ENCODE results near the gene ZCCHC14.
A peak's percentile ranks its signal among the peaks of the same experiment; 100 is the strongest.

The ZCCHC14 gene

DNA sequence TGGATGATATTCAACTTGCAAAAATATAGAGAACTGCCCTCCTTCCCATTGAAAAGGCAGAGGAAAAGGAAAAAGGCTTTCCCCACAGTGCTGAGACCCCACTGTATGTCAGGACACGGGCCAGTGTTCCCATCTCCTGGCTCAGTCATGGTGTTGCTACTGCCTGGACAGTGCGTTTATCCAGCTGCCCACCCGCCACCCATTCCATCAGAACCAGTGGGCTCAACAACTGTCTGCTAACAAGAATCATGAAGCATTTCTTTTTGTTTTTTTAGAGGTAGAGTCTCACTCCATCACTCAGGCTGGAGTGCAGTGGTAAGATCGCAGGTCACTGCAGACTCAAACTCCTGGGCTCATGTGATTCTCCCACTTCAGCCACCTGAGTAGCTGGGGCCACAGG, 120.5 kb downstream of the ZCCHC14 start:
- Histone ChIP-seq H3K27me3 (ENCODE audit: control insufficient read depth, insufficient read depth, low read length) (no peaks in the 10 kb centered on the region), H3K36me3 (ENCODE audit: control insufficient read depth, insufficient read depth, low read length) (no peaks in the 10 kb centered on the region), H3K9ac (ENCODE audit: low read depth, low read length) (peak overlapping the region; percentile 41), H3K4me3 (ENCODE audit: low read depth, low read length) (no peak overlapping the region), H3K4me1 (ENCODE audit: control insufficient read depth, insufficient read depth, low read length) (peaks cover 2% of the 10 kb centered on the region), H3K9me3 (ENCODE audit: control insufficient read depth, insufficient read depth, low read length) (no peaks in the 10 kb centered on the region)

DNA sequence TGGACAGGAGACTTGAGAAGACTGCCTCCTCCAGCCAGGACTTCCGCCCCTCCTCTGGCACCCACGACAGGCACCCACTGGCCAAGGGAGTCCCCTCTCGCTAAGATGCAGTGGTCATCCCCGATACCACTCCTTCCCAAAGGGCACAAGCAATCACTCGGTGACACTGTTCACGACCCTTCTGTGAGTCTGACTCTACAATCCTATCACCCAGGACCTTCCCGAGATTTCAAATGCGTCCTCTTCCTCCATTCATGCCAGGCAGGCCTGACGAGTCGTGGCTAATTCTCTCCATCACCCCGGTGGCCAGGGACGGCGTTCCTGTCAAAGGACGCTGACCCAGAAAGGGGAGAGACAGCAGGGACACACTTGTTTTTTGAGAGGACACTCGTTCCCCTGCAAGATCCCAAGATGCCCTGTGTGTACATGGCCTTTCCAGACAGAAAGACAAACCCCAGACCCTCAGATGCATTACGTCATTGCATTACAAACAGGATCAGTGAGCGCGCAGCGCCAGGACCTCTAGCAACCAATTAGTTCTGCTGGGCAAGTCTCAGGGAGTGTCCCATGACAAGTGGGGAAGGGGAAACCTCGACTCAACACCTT, 121.5 kb downstream of the ZCCHC14 start:
- H3K4me1 ChIP-seq (ENCODE audit: control insufficient read depth, insufficient read depth, low read length), result peaks cover 2% of the 10 kb centered on the region
- no peak overlapping the region for H3K4me3 ChIP-seq (ENCODE audit: low read depth, low read length)
- no peak overlapping the region for H3K9ac ChIP-seq (ENCODE audit: low read depth, low read length)
- no peaks in the 10 kb centered on the region for H3K27me3 ChIP-seq (ENCODE audit: control insufficient read depth, insufficient read depth, low read length)
- H3K36me3 ChIP-seq (ENCODE audit: control insufficient read depth, insufficient read depth, low read length), result no peaks in the 10 kb centered on the region
- H3K9me3 ChIP-seq (ENCODE audit: control insufficient read depth, insufficient read depth, low read length), result no peaks in the 10 kb centered on the region

DNA sequence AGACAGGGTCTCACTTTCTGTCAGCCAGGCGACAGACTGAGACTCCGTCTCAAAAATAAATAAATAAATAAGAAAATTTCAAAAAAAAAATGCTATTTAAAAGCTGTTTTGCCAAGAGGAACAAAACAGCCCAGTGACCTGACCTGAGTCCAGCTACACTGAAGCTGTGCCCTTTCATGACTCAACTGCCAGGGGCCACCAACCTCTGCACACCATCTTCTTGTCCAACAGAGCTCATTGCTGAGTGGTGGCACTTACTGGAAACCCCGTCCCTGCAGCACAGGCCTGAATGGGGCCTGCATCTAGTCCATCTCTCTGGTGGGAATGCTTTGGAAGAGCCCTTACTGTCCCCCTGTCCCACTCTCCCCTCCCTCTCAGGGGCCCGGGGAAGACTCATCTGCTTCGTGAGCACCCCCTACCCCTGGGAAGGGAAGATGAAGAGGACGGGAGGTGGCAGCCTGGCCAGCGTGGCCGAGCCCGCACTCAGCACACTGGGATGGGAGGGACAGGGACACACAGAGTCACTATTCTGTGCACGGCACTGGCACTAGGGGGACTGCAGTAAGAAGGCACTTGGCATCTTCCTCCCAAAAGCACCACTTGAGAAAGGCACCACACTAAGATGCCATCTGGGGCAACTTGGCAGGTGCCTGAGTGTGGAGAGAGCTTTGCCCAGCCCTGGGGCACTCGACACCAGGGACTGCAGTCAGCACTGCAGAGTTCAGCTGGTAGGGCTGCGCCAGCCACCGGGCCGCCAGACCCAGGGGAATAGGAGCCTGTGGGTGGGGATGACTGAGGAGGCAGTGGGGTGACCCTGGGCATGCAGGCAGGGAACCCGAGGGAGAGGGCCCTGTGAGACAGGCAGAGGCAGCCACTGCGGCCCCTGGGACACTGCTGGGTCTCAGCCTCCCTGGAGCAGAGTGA, 122.8 kb downstream of the ZCCHC14 start:
- Histone ChIP-seq H3K9me3 (ENCODE audit: control insufficient read depth, insufficient read depth, low read length) (no peaks in the 10 kb centered on the region), H3K4me1 (ENCODE audit: control insufficient read depth, insufficient read depth, low read length) (peaks cover 2% of the 10 kb centered on the region), H3K36me3 (ENCODE audit: control insufficient read depth, insufficient read depth, low read length) (no peaks in the 10 kb centered on the region), H3K27me3 (ENCODE audit: control insufficient read depth, insufficient read depth, low read length) (no peaks in the 10 kb centered on the region), H3K9ac (ENCODE audit: low read depth, low read length) (peak overlapping the region; percentile 16), H3K4me3 (ENCODE audit: low read depth, low read length) (no peak overlapping the region)

DNA sequence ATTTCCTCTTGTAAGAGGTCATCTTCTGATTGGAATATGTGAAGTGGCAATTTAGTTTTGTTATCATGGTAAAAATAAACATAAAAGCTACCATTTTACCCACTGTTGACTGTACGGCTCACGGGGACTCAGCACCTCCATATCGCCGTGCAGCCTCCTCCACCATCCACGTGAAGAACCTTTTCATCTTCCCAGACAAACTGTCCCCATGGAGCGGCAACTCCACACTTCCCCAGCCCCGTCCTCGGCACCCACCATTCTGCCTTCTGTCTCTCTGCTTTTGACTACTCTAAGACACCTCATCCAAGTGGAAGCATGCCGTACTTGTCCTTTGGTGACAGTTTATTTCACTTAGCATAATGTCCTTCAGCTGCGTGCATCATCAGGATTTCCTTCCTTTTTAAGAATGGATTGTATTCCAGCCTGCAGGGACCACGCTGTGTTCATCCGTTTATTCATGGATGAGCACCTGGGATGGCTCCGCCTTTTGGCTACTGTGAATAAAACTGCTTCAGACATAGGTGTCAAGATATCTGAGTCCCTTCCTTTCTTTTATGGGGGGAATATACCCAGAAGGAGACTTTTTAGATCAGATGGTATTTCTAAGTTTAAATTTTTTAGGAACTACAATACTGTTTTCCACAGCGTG, 123.6 kb downstream of the ZCCHC14 start:
- H3K9me3 ChIP-seq (ENCODE audit: control insufficient read depth, insufficient read depth, low read length), result no peaks in the 10 kb centered on the region
- H3K36me3 ChIP-seq (ENCODE audit: control insufficient read depth, insufficient read depth, low read length), result no peaks in the 10 kb centered on the region
- H3K9ac ChIP-seq (ENCODE audit: low read depth, low read length), result no peak overlapping the region
- no peaks in the 10 kb centered on the region for H3K27me3 ChIP-seq (ENCODE audit: control insufficient read depth, insufficient read depth, low read length)
- H3K4me1 ChIP-seq (ENCODE audit: control insufficient read depth, insufficient read depth, low read length), result peaks cover 2% of the 10 kb centered on the region
- no peak overlapping the region for H3K4me3 ChIP-seq (ENCODE audit: low read depth, low read length)

DNA sequence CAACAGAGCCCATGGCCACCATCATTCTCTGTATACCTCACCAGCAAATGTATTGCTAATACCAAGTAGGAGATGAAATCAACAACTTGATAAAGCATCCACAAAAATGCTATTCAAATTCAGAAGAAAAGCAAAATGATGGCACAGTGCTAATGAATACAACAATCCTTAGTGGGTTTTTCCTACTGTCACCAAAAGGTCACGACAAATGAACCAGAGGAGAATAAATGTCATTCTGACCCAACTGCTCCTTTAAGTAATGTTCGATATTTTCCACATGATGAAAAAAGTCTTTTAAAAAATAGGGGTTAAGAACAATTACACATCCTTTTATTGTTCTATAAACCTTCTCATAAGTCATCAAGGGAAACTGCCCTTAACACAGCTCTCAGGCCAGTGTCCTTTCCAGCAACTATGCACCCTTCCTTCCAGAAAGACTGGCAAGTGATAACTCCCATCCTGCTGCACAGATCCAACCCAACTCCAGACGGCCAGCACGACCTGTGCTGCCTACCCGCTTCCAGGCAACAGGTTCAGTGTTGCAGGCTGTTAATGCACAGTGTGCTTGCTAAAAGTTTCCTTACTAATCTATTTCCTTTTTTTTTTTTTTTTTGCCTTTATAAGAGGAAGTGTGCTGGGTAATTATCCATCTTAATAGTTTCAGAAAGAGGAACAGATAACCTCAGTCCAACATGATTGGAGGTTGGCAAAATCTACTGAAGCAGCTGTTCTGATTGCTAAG, 124.6 kb downstream of the ZCCHC14 start:
- Histone ChIP-seq H3K9me3 (ENCODE audit: control insufficient read depth, insufficient read depth, low read length) (no peaks in the 10 kb centered on the region), H3K36me3 (ENCODE audit: control insufficient read depth, insufficient read depth, low read length) (no peaks in the 10 kb centered on the region), H3K27me3 (ENCODE audit: control insufficient read depth, insufficient read depth, low read length) (no peaks in the 10 kb centered on the region), H3K4me1 (ENCODE audit: control insufficient read depth, insufficient read depth, low read length) (peaks cover 2% of the 10 kb centered on the region), H3K9ac (ENCODE audit: low read depth, low read length) (no peak overlapping the region), H3K4me3 (ENCODE audit: low read depth, low read length) (no peak overlapping the region)

DNA sequence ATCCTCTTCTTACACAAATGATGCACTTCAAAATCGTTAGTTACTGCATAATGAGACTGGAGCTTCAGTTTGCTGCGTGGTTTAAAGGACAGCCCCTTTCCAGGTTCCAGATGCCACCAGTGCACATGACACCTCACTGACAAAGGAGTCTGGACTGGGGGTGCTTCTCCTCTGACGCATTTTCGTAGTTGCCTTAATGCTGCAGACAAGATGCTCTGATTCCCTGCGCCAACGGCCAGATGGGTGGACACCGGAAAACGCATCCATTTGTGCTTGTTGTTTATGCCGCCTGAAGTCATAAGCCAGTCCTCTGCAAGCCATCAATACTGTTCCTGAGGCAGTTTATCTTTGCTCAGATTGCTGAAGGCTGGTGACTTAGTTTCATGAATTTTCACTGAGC, 125.3 kb downstream of the ZCCHC14 start:
- Histone ChIP-seq H3K36me3 (ENCODE audit: control insufficient read depth, insufficient read depth, low read length) (no peaks in the 10 kb centered on the region), H3K9ac (ENCODE audit: low read depth, low read length) (no peak overlapping the region), H3K4me1 (ENCODE audit: control insufficient read depth, insufficient read depth, low read length) (peaks cover 2% of the 10 kb centered on the region), H3K9me3 (ENCODE audit: control insufficient read depth, insufficient read depth, low read length) (no peaks in the 10 kb centered on the region), H3K4me3 (ENCODE audit: low read depth, low read length) (no peak overlapping the region), H3K27me3 (ENCODE audit: control insufficient read depth, insufficient read depth, low read length) (no peaks in the 10 kb centered on the region)

DNA sequence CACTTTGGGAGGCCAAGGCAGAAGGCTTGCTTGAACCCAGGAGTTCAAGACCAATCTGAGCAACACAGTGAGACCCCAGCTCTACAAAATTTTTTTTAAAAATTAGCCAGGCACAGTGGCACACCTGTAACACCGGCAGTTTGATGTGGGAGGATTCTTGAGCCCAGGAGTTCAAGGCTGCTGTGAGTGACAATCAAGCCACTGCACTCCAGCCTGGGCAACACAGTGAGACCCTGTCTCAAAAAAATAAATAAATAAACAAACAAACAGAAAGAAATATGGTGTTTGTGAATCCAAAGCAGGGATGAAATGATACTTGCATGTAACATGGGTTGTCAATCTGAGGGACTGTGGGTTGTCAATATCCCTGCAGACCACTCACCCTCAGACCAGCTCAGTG, 125.9 kb downstream of the ZCCHC14 start:
- Histone ChIP-seq H3K36me3 (ENCODE audit: control insufficient read depth, insufficient read depth, low read length) (no peaks in the 10 kb centered on the region), H3K4me1 (ENCODE audit: control insufficient read depth, insufficient read depth, low read length) (peaks cover 2% of the 10 kb centered on the region), H3K27me3 (ENCODE audit: control insufficient read depth, insufficient read depth, low read length) (no peaks in the 10 kb centered on the region), H3K4me3 (ENCODE audit: low read depth, low read length) (no peak overlapping the region), H3K9ac (ENCODE audit: low read depth, low read length) (no peak overlapping the region), H3K9me3 (ENCODE audit: control insufficient read depth, insufficient read depth, low read length) (no peaks in the 10 kb centered on the region)

DNA sequence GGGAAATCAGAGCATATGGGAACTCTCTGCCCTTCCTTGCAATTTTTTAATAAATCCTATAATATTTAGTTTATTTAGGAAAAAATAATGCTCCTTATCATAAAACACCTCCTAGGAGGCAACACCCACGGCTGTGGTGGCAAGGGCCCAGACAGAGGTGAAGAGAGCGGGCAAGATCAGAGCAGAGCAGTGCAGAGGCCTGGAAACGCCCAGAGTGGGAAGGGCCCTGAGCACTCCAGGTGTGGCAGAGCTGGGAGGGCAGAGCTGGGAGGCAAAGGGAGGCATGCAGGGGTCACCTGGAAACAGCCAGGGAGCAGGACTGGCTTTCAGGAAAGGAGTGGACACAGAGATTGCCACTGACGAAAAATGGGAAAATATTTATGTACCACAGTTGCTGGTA, 126.5 kb downstream of the ZCCHC14 start:
- no peak overlapping the region for H3K9ac ChIP-seq (ENCODE audit: low read depth, low read length)
- H3K4me1 ChIP-seq (ENCODE audit: control insufficient read depth, insufficient read depth, low read length), result peaks cover 2% of the 10 kb centered on the region
- H3K27me3 ChIP-seq (ENCODE audit: control insufficient read depth, insufficient read depth, low read length), result no peaks in the 10 kb centered on the region
- no peak overlapping the region for H3K4me3 ChIP-seq (ENCODE audit: low read depth, low read length)
- no peaks in the 10 kb centered on the region for H3K36me3 ChIP-seq (ENCODE audit: control insufficient read depth, insufficient read depth, low read length)
- H3K9me3 ChIP-seq (ENCODE audit: control insufficient read depth, insufficient read depth, low read length), result no peaks in the 10 kb centered on the region

DNA sequence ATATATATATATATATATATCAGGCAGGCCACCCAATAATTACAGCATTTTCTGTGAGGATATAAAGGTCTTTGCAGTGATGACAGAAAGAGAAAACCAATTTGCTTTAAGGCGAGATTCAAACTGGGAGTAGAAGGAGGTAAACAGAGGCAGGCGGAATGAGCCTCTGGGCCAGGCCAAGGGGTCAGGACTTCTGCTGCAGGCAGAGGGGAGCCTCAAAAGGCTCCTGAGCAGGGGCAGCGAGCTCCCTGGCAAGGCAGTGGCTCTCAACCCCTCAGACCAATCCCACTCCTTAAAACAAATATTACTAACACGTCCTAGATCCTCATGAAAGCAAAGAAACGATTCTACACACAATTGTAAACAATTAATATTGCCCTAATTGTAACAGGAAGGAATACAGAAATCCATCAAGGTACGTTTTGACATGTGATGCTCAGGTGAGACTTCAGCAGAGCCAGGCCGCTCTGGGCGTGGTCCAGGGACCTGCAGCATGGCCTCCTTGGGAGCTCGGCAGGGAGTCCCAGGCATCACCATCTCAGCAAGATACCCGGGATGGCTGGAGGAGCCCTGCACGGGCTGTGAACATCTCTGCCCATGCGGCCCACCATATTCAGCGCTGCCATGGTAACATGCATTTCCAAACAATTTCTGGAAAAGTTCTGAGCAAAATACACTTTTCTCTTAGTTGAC, 127.7 kb downstream of the ZCCHC14 start:
- Histone ChIP-seq H3K4me1 (ENCODE audit: control insufficient read depth, insufficient read depth, low read length) (peaks cover 2% of the 10 kb centered on the region), H3K4me3 (ENCODE audit: low read depth, low read length) (no peak overlapping the region), H3K27me3 (ENCODE audit: control insufficient read depth, insufficient read depth, low read length) (no peaks in the 10 kb centered on the region), H3K9ac (ENCODE audit: low read depth, low read length) (no peak overlapping the region), H3K9me3 (ENCODE audit: control insufficient read depth, insufficient read depth, low read length) (no peaks in the 10 kb centered on the region), H3K36me3 (ENCODE audit: control insufficient read depth, insufficient read depth, low read length) (no peaks in the 10 kb centered on the region)

DNA sequence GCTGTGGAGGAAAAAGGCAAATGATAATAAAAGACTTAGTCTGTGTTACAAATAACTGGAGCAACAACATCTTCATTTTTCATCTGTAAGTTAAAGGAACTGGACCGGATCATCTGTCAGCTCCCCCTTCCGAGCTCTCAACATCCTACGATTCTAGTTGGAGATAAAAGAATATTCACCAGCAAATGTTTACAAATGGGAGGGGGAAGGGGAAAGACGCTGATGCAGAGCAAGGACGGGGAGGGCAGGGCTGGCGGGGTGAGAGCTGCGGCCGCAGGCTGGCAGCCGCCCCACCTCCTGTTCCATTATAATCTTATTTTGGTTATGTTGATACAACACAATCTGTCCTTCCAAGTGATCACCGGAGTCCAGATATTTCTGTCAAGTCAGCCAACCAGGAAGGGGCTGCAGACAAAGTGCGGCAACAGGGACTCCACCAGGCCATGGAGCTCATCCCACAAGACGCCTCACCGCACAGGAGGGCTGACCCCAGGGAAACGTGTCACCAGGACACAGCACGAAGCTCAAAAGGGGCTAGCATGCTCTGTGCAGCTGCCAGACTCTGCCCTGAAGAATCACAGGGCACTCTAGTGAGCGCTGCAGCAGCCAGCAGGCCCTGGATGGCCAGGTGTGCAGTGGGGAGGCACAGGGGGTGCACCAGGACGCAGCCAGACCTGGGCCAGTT, 128.9 kb downstream of the ZCCHC14 start:
- Histone ChIP-seq H3K27me3 (ENCODE audit: control insufficient read depth, insufficient read depth, low read length) (no peaks in the 10 kb centered on the region), H3K4me3 (ENCODE audit: low read depth, low read length) (no peak overlapping the region), H3K4me1 (ENCODE audit: control insufficient read depth, insufficient read depth, low read length) (no peaks in the 10 kb centered on the region), H3K36me3 (ENCODE audit: control insufficient read depth, insufficient read depth, low read length) (no peaks in the 10 kb centered on the region), H3K9ac (ENCODE audit: low read depth, low read length) (no peak overlapping the region), H3K9me3 (ENCODE audit: control insufficient read depth, insufficient read depth, low read length) (no peaks in the 10 kb centered on the region)

All from iPS-15b (cell line).